Measurements from ENCODE around the gene PROM1.

DNA sequence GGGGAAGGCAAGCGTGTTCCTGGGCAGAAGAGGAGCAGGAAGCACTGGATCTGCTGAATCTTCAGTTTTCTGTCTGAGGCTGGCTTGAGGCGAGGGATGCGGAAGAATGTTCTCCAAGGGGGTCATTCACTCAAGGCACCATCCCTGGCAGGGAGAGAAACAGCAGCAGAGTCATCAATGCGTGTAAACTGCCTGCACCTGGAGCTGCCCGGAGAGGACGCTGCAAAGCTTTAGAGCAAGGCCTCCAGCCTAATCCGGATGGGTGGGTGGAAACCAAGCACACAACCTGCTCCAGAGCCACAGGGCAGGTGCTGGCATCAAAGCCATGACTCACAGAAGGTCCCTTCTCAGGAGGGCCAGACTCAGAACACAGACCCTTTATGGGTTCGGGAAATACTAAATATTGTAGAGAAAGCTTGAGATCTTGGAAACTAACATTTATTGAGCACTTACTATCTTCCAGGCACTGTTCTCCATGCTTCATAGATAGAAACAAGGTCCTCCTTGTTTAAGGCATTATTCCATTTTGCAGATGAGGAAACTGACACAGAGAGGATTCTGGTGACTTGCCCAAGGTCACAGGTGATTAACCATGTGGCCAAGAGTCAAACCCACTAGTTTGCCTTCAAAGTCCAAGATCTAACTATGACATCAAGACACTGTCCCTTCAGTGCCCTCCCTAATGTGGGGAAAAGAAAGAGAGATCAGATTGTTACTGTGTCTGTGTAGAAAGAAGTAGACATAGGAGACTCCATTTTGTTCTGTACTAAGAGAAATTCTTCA, 7.7 kb downstream of the PROM1 start:
- TF ChIP-seq, protein P1, sequence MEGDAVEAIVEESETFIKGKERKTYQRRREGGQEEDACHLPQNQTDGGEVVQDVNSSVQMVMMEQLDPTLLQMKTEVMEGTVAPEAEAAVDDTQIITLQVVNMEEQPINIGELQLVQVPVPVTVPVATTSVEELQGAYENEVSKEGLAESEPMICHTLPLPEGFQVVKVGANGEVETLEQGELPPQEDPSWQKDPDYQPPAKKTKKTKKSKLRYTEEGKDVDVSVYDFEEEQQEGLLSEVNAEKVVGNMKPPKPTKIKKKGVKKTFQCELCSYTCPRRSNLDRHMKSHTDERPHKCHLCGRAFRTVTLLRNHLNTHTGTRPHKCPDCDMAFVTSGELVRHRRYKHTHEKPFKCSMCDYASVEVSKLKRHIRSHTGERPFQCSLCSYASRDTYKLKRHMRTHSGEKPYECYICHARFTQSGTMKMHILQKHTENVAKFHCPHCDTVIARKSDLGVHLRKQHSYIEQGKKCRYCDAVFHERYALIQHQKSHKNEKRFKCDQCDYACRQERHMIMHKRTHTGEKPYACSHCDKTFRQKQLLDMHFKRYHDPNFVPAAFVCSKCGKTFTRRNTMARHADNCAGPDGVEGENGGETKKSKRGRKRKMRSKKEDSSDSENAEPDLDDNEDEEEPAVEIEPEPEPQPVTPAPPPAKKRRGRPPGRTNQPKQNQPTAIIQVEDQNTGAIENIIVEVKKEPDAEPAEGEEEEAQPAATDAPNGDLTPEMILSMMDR (IDR thresholded peaks at IDR 0.05) = no peak
- TF ChIP-seq POLR2A (IDR thresholded peaks at IDR 0.05) = no peak
